GM21786 (cell line): ENCODE measurements around the gene ZEB2.

ENCODE experiments used
- ATAC-seq: cut with Tn5 transposase; IDR thresholded peaks from one replicate; pipeline ENCODE4 v1.9.1; 2021; ENCODE audit not compliant: unreplicated experiment

Gene ZEB2

DNA sequence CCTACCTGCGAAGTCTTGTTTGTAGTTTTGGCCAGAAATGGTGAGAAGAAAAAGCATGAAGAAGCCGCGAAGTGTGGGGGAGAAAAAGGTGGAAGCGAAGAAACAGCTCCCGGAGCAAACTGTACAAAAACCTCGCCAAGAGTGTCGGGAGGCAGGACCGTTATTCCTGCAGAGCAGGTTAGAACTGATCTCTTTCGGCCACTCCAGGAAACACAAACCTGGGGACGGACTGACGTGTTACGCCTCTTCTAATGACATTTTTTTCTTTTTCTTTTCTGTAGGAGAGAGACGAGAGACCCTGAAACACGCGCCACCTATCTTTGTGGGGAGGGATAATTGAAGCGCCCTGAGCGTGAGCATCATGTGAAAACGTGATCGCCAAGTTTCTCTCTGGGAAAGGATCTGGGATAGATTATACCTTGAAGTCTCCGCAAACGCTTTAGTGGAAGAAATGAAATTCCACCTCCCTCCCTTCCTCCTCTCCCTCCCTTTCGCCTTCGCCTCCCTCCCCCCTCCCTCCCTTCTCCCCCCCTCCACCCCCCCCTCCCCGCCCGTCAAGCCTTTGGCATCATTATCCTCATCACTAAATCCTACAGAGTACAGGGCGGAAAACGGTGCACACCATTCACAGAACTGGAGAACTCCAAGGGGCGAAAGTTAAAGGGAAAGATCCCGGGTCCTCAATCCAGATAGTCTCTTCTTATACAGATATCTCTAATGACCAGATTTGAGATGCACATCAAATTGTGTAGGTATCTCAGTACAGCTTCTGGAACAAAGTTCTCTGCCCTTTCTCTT is at the start of gene ZEB2:
ZEB2 (minus strand) TSS at position 186 of the 798 bp plus-strand sequence. CDS start 2,769 bp downstream, outside the sequence.
- ATAC-seq: no peak

DNA sequence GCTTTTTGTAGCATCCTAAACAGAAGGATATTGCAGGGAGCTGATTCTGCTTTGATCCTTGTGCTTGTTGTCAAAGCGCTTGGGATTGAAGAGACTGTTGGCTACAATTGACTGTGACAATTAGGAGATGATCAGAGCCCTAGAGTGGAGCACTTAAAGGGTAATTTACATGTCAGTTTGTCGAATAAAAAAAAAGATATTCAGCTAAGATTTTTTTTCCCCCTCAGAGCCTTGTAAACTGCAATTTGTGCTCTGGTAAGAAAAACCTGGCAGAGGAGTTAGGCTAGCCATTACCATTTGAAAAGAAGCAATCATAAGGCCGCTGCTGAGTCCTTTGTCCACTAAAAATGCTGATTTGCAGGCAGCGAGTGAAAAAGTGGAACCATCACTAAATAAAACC is 47.8 kb upstream of the ZEB2 start:
- ATAC-seq: no peak

DNA sequence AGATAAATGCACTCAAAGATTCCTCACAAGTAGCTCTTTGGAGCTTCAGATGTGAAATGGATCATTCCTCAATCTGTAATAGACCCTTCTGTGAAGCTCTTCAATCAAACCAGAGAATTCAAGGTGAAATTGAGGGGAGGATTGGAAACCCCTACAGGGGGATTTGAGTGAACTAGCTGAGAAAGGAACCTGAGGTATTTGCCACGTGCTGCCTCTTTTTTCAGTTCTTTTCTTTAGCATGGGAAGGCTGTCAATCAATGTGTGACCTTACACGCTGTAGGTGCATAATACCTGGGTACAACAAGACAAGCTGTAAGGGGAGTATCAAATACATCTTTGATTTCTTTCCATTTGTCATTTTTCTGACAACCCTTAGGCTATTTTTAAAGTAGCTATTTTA is 46.5 kb upstream of the ZEB2 start:
- no peak for ATAC-seq

DNA sequence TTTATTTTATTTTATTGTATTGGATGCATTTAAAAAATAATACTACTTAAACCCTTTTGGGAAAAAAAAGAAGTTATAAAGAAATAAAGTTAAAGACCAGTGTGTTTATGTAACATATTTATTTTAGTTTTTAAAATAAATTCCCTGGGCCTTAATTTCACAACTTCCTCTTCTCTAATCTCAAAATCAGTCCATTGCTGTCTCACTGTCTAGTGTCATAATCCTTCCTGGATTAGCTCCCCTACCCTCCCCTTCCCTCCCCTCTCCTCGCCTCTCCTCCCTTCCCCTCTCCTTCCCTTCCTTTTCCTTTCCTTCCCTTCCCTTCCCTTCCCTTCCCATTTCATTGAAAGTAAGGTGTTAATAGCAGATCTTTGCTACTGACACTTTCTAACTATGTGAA is 40.3 kb upstream of the ZEB2 start:
- no peak for ATAC-seq

DNA sequence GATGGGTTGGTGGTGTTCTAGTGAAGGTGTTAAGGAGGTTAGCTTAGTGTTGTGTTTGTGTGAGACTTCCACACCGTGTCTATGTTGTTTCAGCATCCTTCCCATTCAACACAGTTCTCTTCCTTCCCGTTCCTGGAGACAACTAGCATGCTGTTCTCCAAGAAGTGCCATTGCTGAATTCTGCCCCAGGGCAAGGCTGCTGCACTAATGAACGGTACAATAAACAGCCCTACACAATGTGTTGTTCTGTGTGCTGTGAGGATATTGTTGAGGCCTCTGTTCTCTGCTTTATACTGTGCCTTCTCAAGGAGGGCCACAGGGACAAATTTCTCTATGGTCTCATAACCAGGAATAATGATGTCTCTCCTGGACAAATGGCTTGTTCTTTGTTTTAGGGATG is 39.8 kb upstream of the ZEB2 start:
- ATAC-seq: no peak

DNA sequence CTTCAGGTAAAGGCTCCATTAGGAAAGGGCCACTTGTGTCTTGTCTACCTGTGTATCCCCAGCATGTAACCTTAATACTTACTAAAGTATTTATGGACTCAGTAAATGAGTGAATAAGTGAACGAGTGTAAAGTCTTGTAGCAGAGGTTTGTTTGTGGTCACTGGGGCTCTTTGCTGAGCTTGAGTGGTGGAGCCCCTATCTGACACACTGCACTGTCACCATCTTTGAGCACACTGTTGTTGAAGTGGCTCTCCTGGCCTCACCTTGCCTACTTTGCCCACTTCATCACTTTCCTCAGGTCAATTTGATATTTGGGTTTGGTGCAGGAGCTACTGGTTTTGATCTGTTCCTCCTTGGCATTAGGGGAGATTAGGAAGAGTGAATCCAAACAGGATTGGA is 39.3 kb upstream of the ZEB2 start:
- ATAC-seq: no peak

DNA sequence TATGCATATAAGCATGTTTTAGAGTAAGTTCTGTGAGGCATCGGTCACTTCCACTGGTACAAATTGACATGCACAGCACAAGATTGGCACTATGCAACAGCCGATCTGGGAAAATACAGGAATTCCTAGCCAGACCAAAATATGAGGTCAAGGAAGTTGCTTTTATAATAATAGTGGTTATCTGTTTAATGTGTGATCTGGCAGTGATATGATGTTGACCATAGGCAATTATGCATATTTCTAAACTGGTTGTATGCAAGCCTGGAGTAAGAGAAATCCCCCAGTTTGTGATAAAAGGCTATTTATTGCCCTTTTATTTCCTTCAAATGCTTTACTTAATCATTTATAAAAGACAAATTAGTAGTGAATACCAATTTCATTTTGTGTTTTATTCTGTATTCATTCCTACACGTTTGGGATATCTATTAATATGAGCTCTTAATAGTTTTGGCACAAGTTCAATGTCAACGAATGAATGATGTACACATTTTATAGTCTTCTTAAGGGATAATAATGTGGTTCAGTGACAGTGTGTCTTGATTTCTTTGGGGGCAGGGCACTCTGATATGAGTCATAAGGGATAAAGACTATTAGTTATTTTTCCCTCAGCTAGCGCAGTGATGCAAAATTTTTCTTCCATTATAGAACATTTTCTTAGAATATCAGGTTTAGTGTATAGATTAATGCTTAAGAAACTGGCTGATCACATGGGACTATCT is 34.7 kb upstream of the ZEB2 start:
- ATAC-seq: no peak

DNA sequence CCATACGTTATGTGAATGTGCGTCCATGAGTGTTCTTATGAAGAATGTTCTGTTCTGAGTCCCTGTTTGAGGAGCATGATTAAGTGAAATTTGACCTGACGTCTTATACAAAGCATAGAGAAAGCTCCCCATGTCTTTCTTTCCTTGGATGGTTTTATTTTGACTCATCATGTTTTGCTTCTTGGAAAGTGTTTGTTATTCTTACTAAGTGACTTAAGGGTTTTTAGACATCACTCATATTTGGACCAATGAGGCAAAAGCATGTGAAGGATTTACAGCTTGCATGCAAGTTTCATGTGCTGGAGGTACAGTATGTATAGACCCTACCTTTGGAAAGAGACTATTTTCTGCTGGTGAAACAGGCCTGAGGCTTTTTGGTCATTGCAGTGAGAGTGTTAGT is 33.5 kb upstream of the ZEB2 start:
- ATAC-seq: no peak

DNA sequence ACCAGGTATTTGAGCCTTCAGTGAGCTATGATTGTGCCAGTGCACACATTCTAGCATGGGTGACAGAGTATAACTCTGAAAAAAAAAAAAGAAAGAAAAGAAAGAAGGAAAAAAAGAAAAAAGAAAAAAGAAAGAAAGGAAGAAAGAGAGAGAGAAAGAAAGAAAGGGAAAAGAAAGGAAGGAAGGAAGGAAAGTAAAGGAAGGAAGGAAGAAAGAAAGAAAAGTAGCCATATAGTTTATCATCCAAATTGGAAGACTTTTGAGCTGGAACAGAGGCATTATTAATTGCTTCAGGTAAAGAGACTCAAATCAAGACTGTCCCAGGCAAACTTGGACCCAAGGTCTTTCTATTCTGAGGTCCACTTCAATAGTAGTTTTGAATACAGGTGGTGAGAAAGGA is 32.9 kb upstream of the ZEB2 start:
- ATAC-seq: no peak

DNA sequence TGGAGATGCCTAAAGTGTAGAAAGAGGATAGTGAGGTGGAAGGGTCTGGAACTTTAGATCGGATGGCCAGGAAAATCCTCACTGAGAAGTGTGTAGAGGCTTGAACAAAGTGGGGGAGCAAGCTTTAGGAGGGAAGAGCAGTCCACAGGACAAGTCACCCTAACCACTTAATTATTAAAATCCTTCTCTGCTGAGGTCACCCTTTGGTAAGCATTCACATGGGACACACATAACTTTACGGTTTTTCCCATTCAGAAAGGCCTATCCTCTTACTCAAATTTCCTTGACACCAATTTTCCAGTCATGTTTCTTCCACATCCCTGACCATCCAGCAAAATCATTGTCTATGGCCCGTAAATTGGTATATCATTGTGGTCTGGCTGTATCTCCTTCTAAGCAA is 31.0 kb upstream of the ZEB2 start:
- no peak for ATAC-seq

DNA sequence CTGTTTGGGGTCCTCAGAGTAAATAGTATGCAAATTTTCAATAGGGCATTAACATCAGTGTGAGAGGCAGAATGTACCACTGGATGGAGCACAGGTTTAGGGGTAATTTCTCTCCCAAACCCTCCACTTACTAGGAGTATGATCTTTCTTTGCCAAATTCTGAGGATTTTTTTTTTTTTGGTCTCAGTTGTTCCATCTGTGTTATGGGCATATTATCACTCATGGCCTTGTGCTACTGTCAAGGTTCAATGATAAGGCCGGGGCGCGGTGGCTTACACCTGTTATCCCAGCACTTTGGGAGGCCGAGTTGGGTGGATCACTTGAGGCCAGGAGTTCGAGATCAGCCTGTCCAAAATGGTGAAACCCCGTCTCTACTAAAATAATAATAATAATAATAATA is 30.2 kb upstream of the ZEB2 start:
- no peak for ATAC-seq

DNA sequence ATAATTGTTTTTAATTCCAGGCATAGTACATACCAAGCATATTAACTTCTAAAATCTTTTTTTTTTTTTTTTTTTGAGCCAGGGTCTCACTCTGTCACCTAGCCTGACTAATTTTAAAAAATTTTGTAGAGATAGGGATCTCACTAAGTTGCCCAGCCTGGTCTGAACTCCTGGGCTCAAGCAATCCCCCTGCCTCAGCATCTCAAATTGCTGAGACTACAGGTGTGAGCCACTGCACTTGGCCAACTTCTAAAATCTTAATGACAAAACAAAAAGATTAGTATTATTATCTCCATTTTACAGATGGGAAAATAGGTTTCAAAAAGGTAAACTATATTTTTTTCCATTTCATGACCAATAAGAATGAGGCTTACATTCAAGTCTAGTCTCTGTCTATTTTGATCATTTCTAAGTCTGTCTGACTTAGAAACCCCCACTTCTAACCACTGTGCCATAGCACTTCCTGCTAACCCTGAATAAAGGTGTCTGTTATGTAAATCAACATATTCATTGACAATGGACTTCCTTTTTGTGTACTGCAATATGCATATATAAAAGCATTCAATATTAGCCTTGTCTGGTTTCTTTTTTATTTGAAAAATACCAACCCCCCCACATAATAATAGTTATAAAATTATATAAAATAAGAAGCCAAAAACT is 28.7 kb upstream of the ZEB2 start:
- peak; percentile 68 for ATAC-seq

DNA sequence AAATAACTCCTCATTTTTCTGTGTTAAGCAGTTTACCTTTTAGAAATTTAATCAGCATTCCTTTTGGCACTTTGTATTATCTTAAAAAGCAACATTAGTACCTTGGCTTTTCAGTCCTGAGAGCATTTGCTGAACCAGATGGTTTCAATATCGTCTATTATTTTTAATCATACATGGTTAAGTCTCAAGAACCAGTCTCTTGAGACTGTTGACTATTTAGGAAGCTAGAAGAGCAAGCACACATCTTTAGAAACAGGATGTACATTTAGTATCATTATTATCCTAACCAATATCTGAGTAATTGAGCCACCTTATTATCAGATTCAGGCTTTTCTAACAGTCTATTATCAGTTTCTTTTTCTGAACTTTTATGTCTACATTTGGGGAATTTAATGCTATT is 28.2 kb upstream of the ZEB2 start:
- no peak for ATAC-seq

DNA sequence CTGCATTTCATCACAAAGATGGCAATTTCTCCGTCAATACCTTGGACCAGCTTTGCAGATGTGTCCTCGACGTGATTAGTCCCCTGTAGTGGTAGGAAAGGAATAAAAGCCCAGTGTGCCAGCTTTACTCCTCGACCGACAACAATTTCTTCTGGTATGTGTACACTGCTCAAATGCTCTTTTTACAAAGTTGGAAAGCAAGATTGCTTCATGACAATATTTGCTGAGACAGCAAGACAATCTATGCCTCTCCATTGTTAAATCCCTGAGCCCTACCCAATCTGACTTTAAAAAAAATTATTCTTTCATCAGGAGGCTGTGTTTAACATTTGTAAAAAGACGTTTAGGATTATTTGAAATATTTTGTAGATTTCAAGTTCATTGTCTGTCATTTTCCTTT is 27.6 kb upstream of the ZEB2 start:
- ATAC-seq: no peak

DNA sequence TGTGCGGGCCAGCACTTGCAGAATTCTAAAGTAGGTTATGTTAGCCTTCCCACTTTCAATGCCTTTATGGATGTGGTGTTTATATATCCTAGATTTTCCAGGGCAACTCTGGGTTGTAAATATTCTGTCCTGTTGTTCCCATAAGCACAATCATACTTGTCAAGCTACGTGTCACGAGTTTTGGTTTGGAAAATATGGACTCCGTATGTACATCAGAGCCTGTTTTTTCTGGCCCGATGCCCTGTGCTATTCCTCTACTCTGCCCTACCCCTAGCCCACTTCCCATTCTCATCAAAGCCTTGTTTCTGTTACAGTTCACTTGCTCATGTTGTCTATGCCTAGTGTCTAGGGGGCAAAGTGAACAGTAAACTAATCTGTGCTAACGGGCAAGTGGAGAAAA is 27.0 kb upstream of the ZEB2 start:
- ATAC-seq: no peak

DNA sequence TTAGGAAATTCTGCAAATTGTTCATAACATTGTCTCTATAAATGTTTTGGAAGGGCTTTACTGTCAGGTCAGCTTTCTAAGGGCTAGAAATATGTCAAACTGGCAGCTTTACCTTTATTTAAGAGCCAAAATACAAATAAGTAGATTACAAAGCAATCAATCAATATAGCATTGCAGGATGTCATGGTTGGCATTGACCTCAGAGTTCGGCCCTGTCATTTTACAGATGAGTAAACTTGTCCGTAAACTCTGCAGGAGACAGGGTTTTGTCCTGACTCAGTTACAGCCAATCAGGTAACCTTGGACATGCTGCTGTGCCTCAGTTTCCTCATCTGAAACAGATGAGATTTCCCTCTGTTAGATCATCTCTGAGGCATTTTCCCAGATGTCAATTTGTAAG is 25.9 kb upstream of the ZEB2 start:
- ATAC-seq: no peak

DNA sequence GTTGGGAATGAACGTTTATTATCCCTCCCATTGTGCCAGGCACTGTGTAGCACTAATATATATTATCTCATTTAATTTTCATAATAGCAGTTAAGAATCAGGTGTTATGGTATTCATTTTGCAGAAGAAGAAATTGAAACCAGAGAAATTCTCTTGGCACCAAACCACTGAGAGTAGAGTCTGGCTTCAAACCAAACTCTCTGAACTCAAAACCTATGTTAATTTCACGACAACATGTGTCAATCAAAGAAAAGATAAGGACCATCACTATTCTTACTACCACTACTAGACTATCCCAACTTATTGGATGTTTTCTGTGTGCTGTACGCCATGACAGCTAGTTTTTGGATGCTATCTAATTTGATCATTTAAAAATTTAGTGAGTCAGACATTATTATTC is 24.1 kb upstream of the ZEB2 start:
- ATAC-seq: no peak

DNA sequence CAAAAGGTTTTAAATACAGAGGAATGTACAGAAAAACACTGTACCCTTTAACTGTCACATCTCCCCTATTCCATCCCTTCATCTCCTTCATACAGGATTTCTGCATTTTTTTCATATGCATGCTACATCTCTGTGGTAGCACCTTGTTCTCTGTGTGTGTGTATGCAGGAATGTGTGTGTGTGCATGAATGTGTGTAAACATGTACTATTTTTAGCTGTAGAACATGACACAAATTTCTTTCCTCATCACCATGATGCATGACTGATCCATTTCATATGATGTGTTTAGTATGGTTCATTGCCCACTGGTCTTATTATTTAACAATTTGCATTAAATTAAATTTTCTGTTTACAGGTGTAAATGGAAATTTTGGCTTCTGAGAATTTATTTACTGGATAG is 21.5 kb upstream of the ZEB2 start:
- no peak for ATAC-seq

DNA sequence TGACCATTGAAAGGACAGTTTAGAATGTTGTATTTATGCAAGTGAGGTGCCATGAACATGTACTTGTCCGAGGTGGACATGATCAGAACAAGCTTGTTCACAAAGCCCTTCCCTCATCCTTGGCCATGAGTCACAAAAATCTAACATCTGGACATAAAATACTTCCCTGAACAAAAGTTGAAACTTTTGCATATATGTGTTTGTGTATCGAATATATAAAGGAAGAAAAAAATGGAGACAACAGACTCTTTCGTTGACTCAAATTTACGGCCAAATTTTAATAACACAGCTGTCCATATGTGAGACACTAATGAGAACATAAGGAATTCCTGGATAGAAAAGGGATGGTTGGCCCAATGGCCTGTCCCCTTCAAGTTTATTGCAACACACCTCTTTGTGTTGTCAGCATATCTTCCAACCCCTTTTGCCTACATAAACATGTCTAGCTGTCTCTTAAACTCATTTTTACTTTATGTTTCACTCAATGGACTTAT is 19.4 kb upstream of the ZEB2 start:
- ATAC-seq: no peak

DNA sequence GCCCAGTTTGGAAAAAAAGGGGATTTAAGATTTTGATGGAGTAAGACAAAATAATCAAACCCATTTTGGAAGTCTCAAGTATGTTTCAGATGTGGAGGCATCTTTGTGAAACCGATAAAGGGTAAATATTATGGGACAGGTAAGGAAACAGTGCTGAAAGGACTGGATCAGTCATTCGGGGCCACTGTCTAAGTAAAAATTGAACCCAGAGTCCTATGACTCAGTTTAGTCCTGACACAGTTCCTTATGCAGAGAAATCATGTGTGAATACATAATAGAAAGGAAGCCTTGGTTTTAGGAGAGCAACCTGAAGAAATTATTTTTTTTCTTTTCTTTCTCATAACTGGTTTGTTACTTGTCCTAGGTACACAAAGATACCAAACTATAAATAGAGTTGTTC is 15.4 kb upstream of the ZEB2 start:
- ATAC-seq: no peak

DNA sequence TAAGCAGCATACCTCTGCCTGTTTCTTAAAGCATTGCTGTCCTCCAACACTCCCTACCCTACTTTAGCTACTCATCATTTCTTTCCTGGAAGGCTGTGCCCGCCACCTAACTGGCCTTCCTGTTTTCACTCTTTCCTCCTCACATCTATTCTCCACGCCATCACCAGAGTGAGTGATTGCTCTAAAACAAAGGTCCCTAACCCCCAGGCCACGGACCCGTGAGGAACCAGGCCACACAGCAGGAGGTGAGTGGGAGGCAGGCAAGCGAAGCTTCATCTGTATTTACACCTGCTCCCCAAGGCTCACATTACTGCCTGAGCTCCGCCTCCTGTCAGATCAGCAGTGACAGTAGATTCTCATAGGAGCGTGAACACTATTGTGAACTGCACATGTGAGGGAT is 13.3 kb upstream of the ZEB2 start:
- no peak for ATAC-seq

DNA sequence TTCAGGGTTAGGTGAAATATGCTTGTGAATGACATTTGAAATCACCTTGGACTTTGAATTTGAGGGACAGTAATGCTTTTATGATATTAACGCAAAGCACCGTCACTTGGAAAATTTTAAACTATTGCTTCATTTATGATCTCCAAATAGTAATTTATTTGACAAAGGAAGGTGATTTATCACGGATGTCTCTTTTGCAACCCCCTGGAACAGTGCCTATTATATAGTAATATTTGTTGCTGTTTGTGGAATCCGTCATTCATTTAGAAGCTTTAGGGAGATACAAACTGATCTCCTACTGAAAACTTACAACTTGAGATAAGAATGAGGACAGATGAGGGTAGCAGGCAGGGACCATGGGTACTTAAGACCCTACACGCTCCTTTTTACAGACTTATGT is 10.7 kb upstream of the ZEB2 start:
- ATAC-seq: no peak
